Measurements from ENCODE around the gene ZNF624. TPM values are rescaled to one million over a fixed set of nuclear protein-coding genes. Genes with fewer than 3 reads are reported as not detected.
A peak's percentile ranks its signal among the peaks of the same experiment; 100 is the strongest.
"Not testable (repeated sequence)": the region's sequence is repeated elsewhere in the genome, so short reads cannot be mapped to it uniquely, and the experiment has no call there.

The ZNF624 gene
- total and polyA plus RNA-seq, 2 donors (not counting 1 experiment from before 2014, with no cell fraction given), result 2.2 to 12.0 TPM

- H3K9me3 Mint-ChIP-seq (ENCODE audit: insufficient read depth); H3K79me2 ChIP-seq (ENCODE audit: control insufficient read depth, insufficient read depth, low read length); intact Hi-C loops (cut with micrococcal nuclease); POLR2A ChIA-PET; H3K4me2 ChIP-seq (replicated peaks; ENCODE audit: low read depth, low read length, poor library complexity, severe bottlenecking); H3K27ac Mint-ChIP-seq; H3K4me3 Mint-ChIP-seq; ATAC-seq (ENCODE audit: low read depth); H3K27ac ChIP-seq (ENCODE audit: low read length in 2 of 2); DNase-seq; CTCF ChIA-PET; H3K4me1 Mint-ChIP-seq; H4K20me1 ChIP-seq (ENCODE audit: control insufficient read depth, insufficient read depth, low read length, poor library complexity, severe bottlenecking); H3K36me3 ChIP-seq (replicated peaks in 1 of 2; ENCODE audit: control extremely low read depth in 1 of 2, control insufficient read depth in 1 of 2, extremely low read depth in 1 of 2, insufficient read depth in 2 of 2, low read length in 1 of 2); H3K4me1 ChIP-seq (ENCODE audit: control insufficient read depth in 2 of 2, insufficient read depth in 2 of 2, low read length in 2 of 2); H3K9me3 ChIP-seq (ENCODE audit: control extremely low read depth in 1 of 3, control insufficient read depth in 2 of 3, insufficient read depth in 1 of 3, low read length in 2 of 3): not testable (repeated sequence)
- H2AFZ ChIP-seq (ENCODE audit: insufficient read depth, low read depth, low read length, poor library complexity, severe bottlenecking), result peak overlapping the region; percentile 60
- 34% methylated on average over 17 of the region's 24 CpGs for WGBS (ENCODE audit: insufficient coverage)
- peak overlapping the region; percentile 30 for H3K9ac ChIP-seq (ENCODE audit: low read length)
- H3K27me3 Mint-ChIP-seq, result peaks cover 33% of the 10 kb centered on the region
- H3K4me3 ChIP-seq (ENCODE audit: control extremely low read depth in 1 of 5, extremely low read depth in 1 of 5, insufficient read depth in 1 of 5, low read depth in 2 of 5, low read length in 4 of 5), result peak overlapping the region in 2 of 5 experiments; percentile 26 to 39
- H3K27me3 ChIP-seq (replicated peaks in 1 of 4; ENCODE audit: control extremely low read depth in 1 of 4, control insufficient read depth in 3 of 4, insufficient read depth in 4 of 4, low read length in 3 of 4), result peaks cover 0 to 31% (median 20%) of the 10 kb centered on the region in 4 experiments
These were observed 12.9 kb upstream of the ZNF624 start for GRCh38 chr17:16666553-16666906.

DNA sequence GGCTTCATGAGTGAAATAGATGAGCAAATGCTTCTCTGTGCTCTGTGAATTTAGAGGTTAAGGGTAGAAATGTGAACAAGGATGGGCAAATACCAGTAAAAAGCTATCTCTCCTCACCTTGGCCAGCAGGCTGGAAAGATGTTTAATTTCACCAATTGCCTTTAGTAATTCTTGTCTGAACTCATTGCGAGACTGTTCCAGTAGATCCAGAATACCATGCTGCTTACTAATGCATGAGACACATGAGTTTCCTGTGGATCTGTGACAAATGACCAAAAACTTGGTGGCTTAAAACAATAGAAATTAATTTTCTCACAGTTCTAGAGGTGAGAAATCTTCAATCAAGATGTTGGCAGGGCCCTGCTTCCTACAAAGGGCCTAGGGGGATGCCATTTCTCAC is 9.3 kb upstream of the ZNF624 start:
- Mint-ChIP-seq H3K27me3 (peaks cover 39% of the 10 kb centered on the region), H3K9me3 (ENCODE audit: insufficient read depth) (peaks cover 3% of the 10 kb centered on the region)
- H3K4me3 ChIP-seq (ENCODE audit: control extremely low read depth in 1 of 5, extremely low read depth in 1 of 5, insufficient read depth in 1 of 5, low read depth in 2 of 5, low read length in 4 of 5), result no peak overlapping the region

More for the DNA sequence above, 9.3 kb upstream of the ZNF624 start:
- Histone ChIP-seq H3K27ac (ENCODE audit: low read length in 2 of 2) (no peak overlapping the region), H2AFZ (ENCODE audit: insufficient read depth, low read depth, low read length, poor library complexity, severe bottlenecking) (no peak overlapping the region), H3K4me2 (replicated peaks; ENCODE audit: low read depth, low read length, poor library complexity, severe bottlenecking) (no peak overlapping the region), H3K79me2 (ENCODE audit: control insufficient read depth, insufficient read depth, low read length) (no peaks in the 10 kb centered on the region), H3K27me3 (replicated peaks in 1 of 4; ENCODE audit: control extremely low read depth in 1 of 4, control insufficient read depth in 3 of 4, insufficient read depth in 4 of 4, low read length in 3 of 4) (peaks cover 0 to 20% (median 10%) of the 10 kb centered on the region in 4 experiments), H4K20me1 (ENCODE audit: control insufficient read depth, insufficient read depth, low read length, poor library complexity, severe bottlenecking) (no peaks in the 10 kb centered on the region), H3K4me1 (ENCODE audit: control insufficient read depth in 2 of 2, insufficient read depth in 2 of 2, low read length in 2 of 2) (peaks cover 5 to 10% of the 10 kb centered on the region in 2 donors), H3K9me3 (ENCODE audit: control extremely low read depth in 1 of 3, control insufficient read depth in 2 of 3, insufficient read depth in 1 of 3, low read length in 2 of 3) (peaks cover 0 to 3% (median 0%) of the 10 kb centered on the region in 3 donors), H3K9ac (ENCODE audit: low read length) (no peak overlapping the region), H3K36me3 (replicated peaks in 1 of 2; ENCODE audit: control extremely low read depth in 1 of 2, control insufficient read depth in 1 of 2, extremely low read depth in 1 of 2, insufficient read depth in 2 of 2, low read length in 1 of 2) (no peaks in the 10 kb centered on the region)
- ChIA-PET CTCF (no interaction called here), POLR2A (no interaction called here)
- H3K4me3 Mint-ChIP-seq, result no peak overlapping the region
- no peak for TF ChIP-seq EZH2 (IDR thresholded peaks at IDR 0.05; ENCODE audit: borderline replicate concordance, insufficient read depth, low read depth, low read length, poor library complexity, severe bottlenecking)
- TF ChIP-seq, protein P1, sequence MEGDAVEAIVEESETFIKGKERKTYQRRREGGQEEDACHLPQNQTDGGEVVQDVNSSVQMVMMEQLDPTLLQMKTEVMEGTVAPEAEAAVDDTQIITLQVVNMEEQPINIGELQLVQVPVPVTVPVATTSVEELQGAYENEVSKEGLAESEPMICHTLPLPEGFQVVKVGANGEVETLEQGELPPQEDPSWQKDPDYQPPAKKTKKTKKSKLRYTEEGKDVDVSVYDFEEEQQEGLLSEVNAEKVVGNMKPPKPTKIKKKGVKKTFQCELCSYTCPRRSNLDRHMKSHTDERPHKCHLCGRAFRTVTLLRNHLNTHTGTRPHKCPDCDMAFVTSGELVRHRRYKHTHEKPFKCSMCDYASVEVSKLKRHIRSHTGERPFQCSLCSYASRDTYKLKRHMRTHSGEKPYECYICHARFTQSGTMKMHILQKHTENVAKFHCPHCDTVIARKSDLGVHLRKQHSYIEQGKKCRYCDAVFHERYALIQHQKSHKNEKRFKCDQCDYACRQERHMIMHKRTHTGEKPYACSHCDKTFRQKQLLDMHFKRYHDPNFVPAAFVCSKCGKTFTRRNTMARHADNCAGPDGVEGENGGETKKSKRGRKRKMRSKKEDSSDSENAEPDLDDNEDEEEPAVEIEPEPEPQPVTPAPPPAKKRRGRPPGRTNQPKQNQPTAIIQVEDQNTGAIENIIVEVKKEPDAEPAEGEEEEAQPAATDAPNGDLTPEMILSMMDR (IDR thresholded peaks at IDR 0.05), result no peak
- peaks cover 10% of the 10 kb centered on the region for H3K4me1 Mint-ChIP-seq
- H3K27ac Mint-ChIP-seq, result no peak overlapping the region
- DNase-seq, result no peak
- intact Hi-C loops (cut with micrococcal nuclease), result no loop called here
- 100% methylated on average over 1 of the region's 1 CpG for WGBS (ENCODE audit: insufficient coverage)
- ATAC-seq (ENCODE audit: low read depth), result no peak

Data from B cell (primary cell).